Measurements from ENCODE around the gene IL23R.
"Not testable (repeated sequence)": the region's sequence is repeated elsewhere in the genome, so short reads cannot be mapped to it uniquely, and the experiment has no call there.

Gene IL23R

DNA sequence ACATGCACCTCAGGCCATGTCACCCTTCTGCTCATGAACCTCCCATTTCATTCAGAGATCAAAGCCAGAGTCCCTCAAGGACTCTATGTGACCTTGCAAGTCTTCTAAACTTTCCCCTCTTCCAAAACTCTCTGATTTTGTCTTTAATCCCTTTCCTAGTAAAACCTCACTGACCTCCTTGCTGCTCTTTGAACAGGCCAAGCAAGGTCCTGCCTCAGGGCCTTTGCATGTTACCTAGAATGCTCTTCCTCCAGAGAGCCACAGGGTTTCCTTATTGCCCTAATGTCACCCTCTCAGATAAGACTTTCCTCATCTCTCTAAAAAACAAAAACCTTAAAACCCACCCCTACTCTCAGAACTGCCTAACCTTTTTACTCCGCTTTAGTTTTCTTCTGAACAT, 26.6 kb downstream of the IL23R start:
- TF ChIP-seq, protein P1, sequence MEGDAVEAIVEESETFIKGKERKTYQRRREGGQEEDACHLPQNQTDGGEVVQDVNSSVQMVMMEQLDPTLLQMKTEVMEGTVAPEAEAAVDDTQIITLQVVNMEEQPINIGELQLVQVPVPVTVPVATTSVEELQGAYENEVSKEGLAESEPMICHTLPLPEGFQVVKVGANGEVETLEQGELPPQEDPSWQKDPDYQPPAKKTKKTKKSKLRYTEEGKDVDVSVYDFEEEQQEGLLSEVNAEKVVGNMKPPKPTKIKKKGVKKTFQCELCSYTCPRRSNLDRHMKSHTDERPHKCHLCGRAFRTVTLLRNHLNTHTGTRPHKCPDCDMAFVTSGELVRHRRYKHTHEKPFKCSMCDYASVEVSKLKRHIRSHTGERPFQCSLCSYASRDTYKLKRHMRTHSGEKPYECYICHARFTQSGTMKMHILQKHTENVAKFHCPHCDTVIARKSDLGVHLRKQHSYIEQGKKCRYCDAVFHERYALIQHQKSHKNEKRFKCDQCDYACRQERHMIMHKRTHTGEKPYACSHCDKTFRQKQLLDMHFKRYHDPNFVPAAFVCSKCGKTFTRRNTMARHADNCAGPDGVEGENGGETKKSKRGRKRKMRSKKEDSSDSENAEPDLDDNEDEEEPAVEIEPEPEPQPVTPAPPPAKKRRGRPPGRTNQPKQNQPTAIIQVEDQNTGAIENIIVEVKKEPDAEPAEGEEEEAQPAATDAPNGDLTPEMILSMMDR (IDR thresholded peaks at IDR 0.05; ENCODE audit: low read depth, low read length): no peak
- no peak overlapping the region for H3K4me3 ChIP-seq (ENCODE audit: low read depth, low read length)

DNA sequence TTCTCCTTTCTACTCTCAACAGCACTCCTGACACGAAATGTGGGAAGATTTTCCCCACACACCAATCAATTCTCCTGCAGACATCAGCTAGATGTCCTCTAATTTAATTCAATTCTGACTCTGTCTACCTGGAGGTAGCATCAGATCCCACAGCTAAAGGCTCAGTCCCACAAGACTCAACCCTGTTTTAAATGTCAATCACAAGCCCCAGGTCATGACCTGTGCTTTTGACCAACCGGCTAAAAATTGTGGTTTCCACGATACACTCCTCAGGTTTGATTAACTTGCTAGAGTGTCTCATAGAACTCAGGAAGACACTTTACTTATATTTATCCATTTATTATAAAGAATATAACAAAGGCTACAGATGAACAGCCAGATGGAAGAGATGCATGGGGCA, 27.4 kb downstream of the IL23R start:
- TF ChIP-seq, protein P1 (IDR thresholded peaks at IDR 0.05; ENCODE audit: low read depth, low read length): no peak
- no peak overlapping the region for H3K4me3 ChIP-seq (ENCODE audit: low read depth, low read length)

DNA sequence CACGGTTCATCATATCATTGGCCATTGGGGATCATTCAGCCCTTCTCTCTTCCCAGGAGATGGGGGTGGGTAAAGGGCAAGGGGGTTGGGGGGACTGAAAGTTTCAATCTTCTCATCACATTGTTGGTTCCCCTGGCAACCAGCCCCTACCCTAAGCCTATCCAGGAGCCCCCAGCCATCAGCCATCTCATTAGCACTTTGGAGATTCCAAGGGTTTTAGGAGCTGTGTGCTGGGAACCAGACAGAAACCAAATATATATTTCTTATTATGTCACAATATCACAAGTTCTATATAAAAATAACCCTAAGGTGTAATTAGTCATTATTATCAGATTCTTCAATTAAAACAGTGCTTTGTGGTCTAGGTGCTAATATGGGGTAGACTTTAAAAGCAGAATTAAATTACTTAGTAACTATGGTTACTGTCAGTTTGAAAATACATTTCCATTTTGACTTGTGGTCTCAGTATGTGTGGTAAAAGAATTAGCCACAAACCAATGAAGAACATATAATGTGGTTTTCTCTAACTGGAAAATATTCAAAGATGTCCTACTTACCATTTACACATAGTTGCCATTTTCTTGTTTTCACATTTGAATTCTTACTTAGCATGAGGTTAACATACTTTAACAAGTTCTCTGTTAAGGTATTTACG, 28.1 kb downstream of the IL23R start:
- TF ChIP-seq, protein P1 (IDR thresholded peaks at IDR 0.05; ENCODE audit: low read depth, low read length): no peak
- H3K4me3 ChIP-seq (ENCODE audit: low read depth, low read length): no peak overlapping the region

DNA sequence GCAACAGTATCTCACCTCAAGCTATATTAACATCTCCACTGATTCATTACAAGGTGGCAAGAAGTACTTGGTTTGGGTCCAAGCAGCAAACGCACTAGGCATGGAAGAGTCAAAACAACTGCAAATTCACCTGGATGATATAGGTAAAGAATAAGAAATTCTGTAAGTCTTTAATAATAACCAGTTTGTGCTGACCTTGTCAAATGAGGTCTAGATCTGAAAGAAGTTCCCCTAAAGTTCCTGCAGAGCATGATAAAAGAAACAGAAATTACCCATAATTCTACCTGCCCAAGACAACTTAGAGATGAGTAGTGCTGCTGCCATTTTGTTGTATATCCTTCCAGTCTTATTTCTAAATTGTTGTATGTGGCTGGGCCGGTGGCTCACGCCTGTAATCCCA, 34.5 kb downstream of the IL23R start:
- TF ChIP-seq, protein P1 (IDR thresholded peaks at IDR 0.05; ENCODE audit: low read depth, low read length): no peak
- no peak overlapping the region for H3K4me3 ChIP-seq (ENCODE audit: low read depth, low read length)

DNA sequence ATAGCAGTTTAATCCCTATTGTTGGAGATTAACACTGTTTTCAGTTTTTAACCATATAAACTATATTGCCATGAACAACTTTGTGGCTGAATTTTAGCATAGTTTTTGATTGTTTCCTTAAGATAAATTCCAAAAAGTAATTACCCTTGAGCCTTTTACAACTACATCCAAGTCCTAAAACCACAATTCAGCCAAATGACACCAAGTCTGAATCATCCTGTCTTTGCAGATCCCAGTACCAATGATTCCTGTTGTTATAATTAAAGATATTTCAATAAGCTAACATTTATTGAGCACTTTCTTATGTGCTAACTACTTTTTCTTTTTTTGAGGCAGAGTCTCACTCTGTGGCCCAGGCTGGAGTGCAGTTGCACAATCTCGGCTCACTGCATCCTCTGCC, 35.6 kb downstream of the IL23R start:
- TF ChIP-seq, protein P1 (IDR thresholded peaks at IDR 0.05; ENCODE audit: low read depth, low read length): no peak
- no peak overlapping the region for H3K4me3 ChIP-seq (ENCODE audit: low read depth, low read length)

DNA sequence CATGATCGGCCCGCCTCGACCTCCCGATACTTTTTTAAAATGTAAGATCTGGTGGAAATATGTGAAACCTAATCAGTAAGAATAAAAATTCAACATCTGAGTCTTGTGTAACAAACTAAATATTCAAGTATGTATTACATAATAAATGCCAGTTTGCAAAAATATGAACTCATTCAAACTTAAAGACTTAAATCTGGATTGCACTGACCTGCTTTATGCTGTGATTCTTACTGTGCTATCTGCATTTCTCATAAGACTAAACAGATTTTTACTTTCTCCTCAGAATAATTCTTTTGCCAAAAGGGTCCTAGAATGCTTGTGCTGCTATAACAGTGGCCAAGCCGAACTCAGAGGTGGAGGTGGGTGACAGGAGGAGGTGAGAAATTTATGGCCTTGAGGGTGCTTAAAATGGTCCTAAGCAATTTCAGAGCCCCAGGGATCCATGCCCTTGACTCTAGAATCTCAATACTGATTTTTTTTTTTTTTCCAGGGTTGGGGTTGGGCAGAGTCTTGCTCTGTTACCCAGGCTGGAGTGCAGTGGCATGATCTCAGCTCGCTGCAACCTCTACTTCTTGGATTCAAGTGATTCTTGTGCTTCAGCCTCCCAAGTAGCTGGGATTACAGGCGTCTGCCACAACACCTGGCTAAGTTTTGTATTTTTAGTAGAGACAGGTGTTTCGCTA, 38.2 kb downstream of the IL23R start:
- no peak overlapping the region for H3K4me3 ChIP-seq (ENCODE audit: low read depth, low read length)
- TF ChIP-seq, protein P1 (IDR thresholded peaks at IDR 0.05; ENCODE audit: low read depth, low read length): no peak

DNA sequence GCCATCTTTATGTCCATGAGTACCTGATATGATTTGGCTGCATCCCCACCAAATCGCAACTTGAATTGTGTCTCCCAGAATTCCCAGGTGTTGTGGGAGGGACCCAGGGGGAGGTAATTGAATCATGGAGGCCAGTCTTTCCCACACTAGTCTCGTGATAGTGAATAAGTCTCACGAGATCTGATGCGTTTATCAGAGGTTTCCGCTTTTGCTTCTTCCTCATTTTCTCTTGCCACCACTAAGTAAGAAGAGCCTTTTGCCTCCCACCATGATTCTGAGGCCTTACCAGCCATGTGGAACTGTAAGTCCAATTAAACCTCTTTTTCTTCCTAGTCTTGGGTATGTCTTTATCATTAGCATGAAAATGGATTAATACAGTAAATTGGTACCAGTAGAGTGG, 41.1 kb downstream of the IL23R start:
- not testable (repeated sequence) for H3K4me3 ChIP-seq (ENCODE audit: low read depth, low read length)
